ENCODE results near the gene NPY4R. TPM values are rescaled to one million over a fixed set of nuclear protein-coding genes. Genes with fewer than 3 reads are reported as not detected.
"Not testable (repeated sequence)": the region's sequence is repeated elsewhere in the genome, so short reads cannot be mapped to it uniquely, and the experiment has no call there.

Gene NPY4R
- not detected in 2 replicates for total RNA-seq

- ATAC-seq (ENCODE audit: low read depth); POLR2A ChIA-PET; intact Hi-C loops (cut with micrococcal nuclease); CTCF ChIA-PET; H3K4me3 Mint-ChIP-seq; H3K9me3 Mint-ChIP-seq; DNase-seq; H3K4me1 Mint-ChIP-seq; H3K27ac Mint-ChIP-seq; H3K36me3 Mint-ChIP-seq (ENCODE audit: low read depth); H3K27me3 Mint-ChIP-seq: not testable (repeated sequence)
These were observed at the start of gene NPY4R for GRCh38 chr10:46465765-46466164. Gene NPY4R (minus strand): TSS chr10:46465958. CDS start chr10:46462635, 3,323 bp downstream.

- ATAC-seq (ENCODE audit: low read depth) (no peak), DNase-seq (no peak)
- Mint-ChIP-seq H3K27ac (no peak overlapping the region), H3K9me3 (no peaks in the 10 kb centered on the region), H3K4me1 (no peaks in the 10 kb centered on the region), H3K27me3 (no peaks in the 10 kb centered on the region), H3K36me3 (ENCODE audit: low read depth) (no peaks in the 10 kb centered on the region), H3K4me3 (no peak overlapping the region)
- intact Hi-C loops (cut with micrococcal nuclease) = no loop called here
- TF ChIP-seq CTCF (IDR thresholded peaks at IDR 0.05) = no peak
- POLR2A ChIA-PET = no interaction called here
- CTCF ChIA-PET = no interaction called here
These were observed 49.6 kb upstream of the NPY4R start for GRCh38 chr10:46515366-46515765.

GRCh38 chr10:46514899-46515298, 49.1 kb upstream of the NPY4R start:
- Mint-ChIP-seq H3K4me3 (no peak overlapping the region), H3K36me3 (ENCODE audit: low read depth) (no peaks in the 10 kb centered on the region), H3K4me1 (no peaks in the 10 kb centered on the region), H3K27ac (no peak overlapping the region), H3K27me3 (no peaks in the 10 kb centered on the region), H3K9me3 (no peaks in the 10 kb centered on the region)
- ATAC-seq (ENCODE audit: low read depth) = no peak
- no peak for DNase-seq
- POLR2A ChIA-PET = no interaction called here
- intact Hi-C loops (cut with micrococcal nuclease) = no loop called here
- CTCF ChIA-PET = no interaction called here
- no peak for TF ChIP-seq CTCF (IDR thresholded peaks at IDR 0.05)

- Mint-ChIP-seq H3K36me3 (ENCODE audit: low read depth) (no peaks in the 10 kb centered on the region), H3K27ac (no peak overlapping the region), H3K9me3 (no peaks in the 10 kb centered on the region), H3K4me1 (no peaks in the 10 kb centered on the region), H3K27me3 (no peaks in the 10 kb centered on the region), H3K4me3 (no peak overlapping the region)
- POLR2A ChIA-PET = no interaction called here
- CTCF ChIA-PET = no interaction called here
- ATAC-seq (ENCODE audit: low read depth) (no peak), DNase-seq (no peak)
- no peak for TF ChIP-seq CTCF (IDR thresholded peaks at IDR 0.05)
- intact Hi-C loops (cut with micrococcal nuclease) = no loop called here
These were observed 48.7 kb upstream of the NPY4R start for GRCh38 chr10:46514431-46514861.

- POLR2A ChIA-PET; ATAC-seq (ENCODE audit: low read depth); H3K27ac Mint-ChIP-seq; H3K4me1 Mint-ChIP-seq; CTCF ChIA-PET; H3K36me3 Mint-ChIP-seq (ENCODE audit: low read depth); H3K4me3 Mint-ChIP-seq; H3K27me3 Mint-ChIP-seq; DNase-seq; H3K9me3 Mint-ChIP-seq; intact Hi-C loops (cut with micrococcal nuclease): not testable (repeated sequence)
These were observed 47.6 kb upstream of the NPY4R start for GRCh38 chr10:46513333-46513732.

GRCh38 chr10:46512725-46513124, 47.0 kb upstream of the NPY4R start:
- H3K9me3 Mint-ChIP-seq; CTCF ChIA-PET; H3K4me3 Mint-ChIP-seq; H3K4me1 Mint-ChIP-seq; H3K36me3 Mint-ChIP-seq (ENCODE audit: low read depth); POLR2A ChIA-PET; DNase-seq; ATAC-seq (ENCODE audit: low read depth); intact Hi-C loops (cut with micrococcal nuclease); H3K27me3 Mint-ChIP-seq; H3K27ac Mint-ChIP-seq: not testable (repeated sequence)

- H3K27me3 Mint-ChIP-seq; H3K4me3 Mint-ChIP-seq; H3K36me3 Mint-ChIP-seq (ENCODE audit: low read depth); H3K4me1 Mint-ChIP-seq; CTCF ChIA-PET; H3K27ac Mint-ChIP-seq; POLR2A ChIA-PET; intact Hi-C loops (cut with micrococcal nuclease); DNase-seq; H3K9me3 Mint-ChIP-seq; ATAC-seq (ENCODE audit: low read depth): not testable (repeated sequence)
These were observed 46.2 kb upstream of the NPY4R start for GRCh38 chr10:46512002-46512401.

- H3K4me3 Mint-ChIP-seq; H3K27ac Mint-ChIP-seq; H3K36me3 Mint-ChIP-seq (ENCODE audit: low read depth); intact Hi-C loops (cut with micrococcal nuclease); ATAC-seq (ENCODE audit: low read depth); POLR2A ChIA-PET; H3K27me3 Mint-ChIP-seq; CTCF ChIA-PET; H3K9me3 Mint-ChIP-seq; DNase-seq; H3K4me1 Mint-ChIP-seq: not testable (repeated sequence)
These were observed 34.2 kb upstream of the NPY4R start for GRCh38 chr10:46499990-46500389.

- H3K27me3 Mint-ChIP-seq; H3K9me3 Mint-ChIP-seq; H3K4me3 Mint-ChIP-seq; POLR2A ChIA-PET; H3K36me3 Mint-ChIP-seq (ENCODE audit: low read depth); H3K4me1 Mint-ChIP-seq; H3K27ac Mint-ChIP-seq; CTCF ChIA-PET; intact Hi-C loops (cut with micrococcal nuclease); ATAC-seq (ENCODE audit: low read depth); DNase-seq: not testable (repeated sequence)
These were observed 33.4 kb upstream of the NPY4R start for GRCh38 chr10:46498985-46499703.

GRCh38 chr10:46497878-46498277, 32.1 kb upstream of the NPY4R start:
- H3K9me3 Mint-ChIP-seq; H3K4me3 Mint-ChIP-seq; CTCF ChIA-PET; H3K4me1 Mint-ChIP-seq; H3K27ac Mint-ChIP-seq; ATAC-seq (ENCODE audit: low read depth); H3K27me3 Mint-ChIP-seq; intact Hi-C loops (cut with micrococcal nuclease); POLR2A ChIA-PET; H3K36me3 Mint-ChIP-seq (ENCODE audit: low read depth); DNase-seq: not testable (repeated sequence)
